IPS-20b (cell line): ENCODE results near the gene PDE7B.

ENCODE experiments used
- H3K27ac ChIP-seq: one replicate; pipeline ENCODE4 v1.5.1; 2013; ENCODE audit warnings: low read length
- H3K27me3 ChIP-seq: 2 replicates; pipeline ENCODE4 v1.6.1; 2013; ENCODE audit warnings: mild to moderate bottlenecking, low read length, inconsistent platforms; ENCODE audit not compliant: insufficient read depth
- H3K36me3 ChIP-seq: 2 replicates; pipeline ENCODE4 v1.6.1; 2013; ENCODE audit warnings: low read depth, mild to moderate bottlenecking, inconsistent platforms, low read length, moderate library complexity; ENCODE audit not compliant: insufficient read depth
- H3K4me1 ChIP-seq: 2 replicates; pipeline ENCODE4 v1.6.1; 2013; ENCODE audit warnings: mild to moderate bottlenecking, control low read depth, inconsistent platforms, low read length, moderate library complexity; ENCODE audit not compliant: insufficient read depth
- H3K4me3 ChIP-seq: 2 replicates; pipeline ENCODE4 v1.5.1; 2013; ENCODE audit warnings: mild to moderate bottlenecking, low read length, inconsistent platforms
- H3K9ac ChIP-seq: 2 replicates; pipeline ENCODE4 v1.6.1; 2013; ENCODE audit warnings: low read depth, mild to moderate bottlenecking, inconsistent platforms, low read length, moderate library complexity
- H3K9me3 ChIP-seq: 2 replicates; pipeline ENCODE4 v1.6.1; 2013; ENCODE audit warnings: mild to moderate bottlenecking, low read depth, low read length, inconsistent platforms; ENCODE audit not compliant: insufficient read depth

The PDE7B gene

DNA sequence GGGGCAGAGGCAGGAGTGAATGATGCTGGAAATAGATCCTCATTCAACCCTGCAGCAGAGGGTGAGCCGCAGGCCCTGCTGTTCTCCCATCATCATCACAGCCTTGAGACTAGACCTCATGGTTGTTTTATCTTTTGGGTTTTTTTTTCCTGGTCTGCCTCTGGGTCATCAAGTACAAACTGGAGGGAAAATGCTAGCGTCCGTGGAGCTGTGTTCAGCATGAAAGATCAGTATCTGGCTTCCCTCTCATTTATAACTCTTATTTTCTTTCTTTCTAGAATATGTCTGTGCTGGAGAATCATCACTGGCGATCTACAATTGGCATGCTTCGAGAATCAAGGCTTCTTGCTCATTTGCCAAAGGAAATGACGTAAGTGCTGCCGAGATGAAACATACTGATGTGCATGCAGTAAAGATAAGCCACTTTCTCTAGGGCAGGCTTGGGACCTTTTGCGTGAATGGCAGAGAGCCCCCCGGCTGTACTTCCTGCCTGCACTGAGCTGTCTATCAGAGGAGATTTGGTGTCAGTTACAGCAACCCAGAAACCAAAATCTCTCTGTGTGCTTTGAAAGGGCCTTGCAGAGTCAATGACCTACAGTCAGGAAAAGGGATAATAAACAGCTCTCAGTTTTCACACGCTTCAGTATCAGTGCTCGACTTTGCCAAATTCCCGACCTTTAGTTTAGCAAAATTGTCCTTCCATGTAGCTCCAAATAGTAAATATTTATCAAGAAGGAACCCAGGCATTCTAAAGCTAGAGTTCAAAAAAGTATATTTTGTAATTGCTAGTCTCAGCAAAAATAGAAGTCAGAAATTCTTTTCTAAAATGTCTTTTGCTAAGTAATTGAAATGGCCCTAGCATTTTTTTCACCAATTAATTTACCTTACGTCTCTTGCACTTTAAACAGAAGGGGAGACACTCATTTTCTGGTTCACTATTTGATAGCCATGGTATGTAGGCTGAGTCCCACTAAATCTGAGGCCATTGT lies 322.3 kb downstream of the PDE7B start:
- Histone ChIP-seq H3K36me3 (no peaks in the 10 kb centered on the region), H3K9me3 (no peaks in the 10 kb centered on the region), H3K9ac (no peak overlapping the region), H3K27ac (no peak overlapping the region), H3K4me1 (no peaks in the 10 kb centered on the region), H3K27me3 (no peaks in the 10 kb centered on the region), H3K4me3 (no peak overlapping the region)

DNA sequence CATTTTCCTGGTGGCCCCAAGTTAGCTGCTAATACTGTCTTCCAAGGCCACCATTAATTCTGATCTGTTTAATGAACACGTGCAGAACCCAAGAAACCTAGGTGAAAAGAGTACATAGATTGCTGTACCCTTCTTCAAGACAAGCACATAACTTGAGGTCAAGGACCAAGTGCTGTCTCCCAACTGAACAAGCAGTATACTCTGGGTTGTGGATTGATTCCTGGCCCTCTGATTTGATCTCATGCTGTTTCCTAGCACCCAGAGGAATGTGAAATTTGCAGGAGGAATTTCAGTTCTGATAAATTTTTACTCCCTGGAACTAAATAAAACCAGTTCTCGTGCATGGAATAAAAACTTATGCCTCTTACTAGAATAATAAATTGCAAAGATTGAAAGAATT lies 323.0 kb downstream of the PDE7B start:
- Histone ChIP-seq H3K4me1 (no peaks in the 10 kb centered on the region), H3K4me3 (no peak overlapping the region), H3K9me3 (no peaks in the 10 kb centered on the region), H3K9ac (no peak overlapping the region), H3K27me3 (no peaks in the 10 kb centered on the region), H3K36me3 (no peaks in the 10 kb centered on the region), H3K27ac (no peak overlapping the region)

DNA sequence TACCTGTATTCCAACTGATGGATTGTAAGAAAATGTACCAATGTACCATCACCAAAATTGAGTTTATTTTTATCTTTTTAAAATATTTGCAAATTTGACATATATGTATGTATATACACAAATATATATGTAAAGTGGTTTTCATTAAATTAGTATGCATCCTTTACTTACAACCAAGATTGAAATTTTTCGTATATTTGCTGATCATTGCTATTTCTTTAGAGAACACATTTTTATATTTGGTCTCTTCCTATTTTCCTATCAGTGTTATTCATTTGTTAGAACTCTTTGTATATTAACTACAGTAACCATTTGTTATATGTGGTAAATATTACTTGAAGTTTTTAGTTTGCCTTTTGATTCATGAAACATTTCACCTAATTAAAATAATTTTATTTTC lies 324.4 kb downstream of the PDE7B start:
- Histone ChIP-seq H3K9ac (no peak overlapping the region), H3K4me1 (no peaks in the 10 kb centered on the region), H3K9me3 (no peaks in the 10 kb centered on the region), H3K27me3 (no peaks in the 10 kb centered on the region), H3K27ac (no peak overlapping the region), H3K36me3 (no peaks in the 10 kb centered on the region), H3K4me3 (no peak overlapping the region)

DNA sequence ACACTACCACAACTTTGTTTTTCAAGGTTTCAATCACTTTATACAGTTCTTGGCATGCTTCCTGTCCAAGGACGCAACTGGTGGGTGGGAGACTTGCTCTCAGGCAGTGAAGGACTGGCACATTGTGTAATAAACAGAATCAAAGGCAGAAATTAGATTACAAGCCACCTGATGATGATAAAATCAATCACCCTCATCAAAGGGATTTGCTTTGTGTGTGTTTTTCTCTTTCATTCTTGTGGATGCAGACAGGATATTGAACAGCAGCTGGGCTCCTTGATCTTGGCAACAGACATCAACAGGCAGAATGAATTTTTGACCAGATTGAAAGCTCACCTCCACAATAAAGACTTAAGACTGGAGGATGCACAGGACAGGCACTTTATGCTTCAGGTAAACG lies 327.2 kb downstream of the PDE7B start:
- Histone ChIP-seq H3K4me3 (no peak overlapping the region), H3K4me1 (no peaks in the 10 kb centered on the region), H3K27ac (no peak overlapping the region), H3K9me3 (no peaks in the 10 kb centered on the region), H3K27me3 (no peaks in the 10 kb centered on the region), H3K36me3 (no peaks in the 10 kb centered on the region), H3K9ac (no peak overlapping the region)

DNA sequence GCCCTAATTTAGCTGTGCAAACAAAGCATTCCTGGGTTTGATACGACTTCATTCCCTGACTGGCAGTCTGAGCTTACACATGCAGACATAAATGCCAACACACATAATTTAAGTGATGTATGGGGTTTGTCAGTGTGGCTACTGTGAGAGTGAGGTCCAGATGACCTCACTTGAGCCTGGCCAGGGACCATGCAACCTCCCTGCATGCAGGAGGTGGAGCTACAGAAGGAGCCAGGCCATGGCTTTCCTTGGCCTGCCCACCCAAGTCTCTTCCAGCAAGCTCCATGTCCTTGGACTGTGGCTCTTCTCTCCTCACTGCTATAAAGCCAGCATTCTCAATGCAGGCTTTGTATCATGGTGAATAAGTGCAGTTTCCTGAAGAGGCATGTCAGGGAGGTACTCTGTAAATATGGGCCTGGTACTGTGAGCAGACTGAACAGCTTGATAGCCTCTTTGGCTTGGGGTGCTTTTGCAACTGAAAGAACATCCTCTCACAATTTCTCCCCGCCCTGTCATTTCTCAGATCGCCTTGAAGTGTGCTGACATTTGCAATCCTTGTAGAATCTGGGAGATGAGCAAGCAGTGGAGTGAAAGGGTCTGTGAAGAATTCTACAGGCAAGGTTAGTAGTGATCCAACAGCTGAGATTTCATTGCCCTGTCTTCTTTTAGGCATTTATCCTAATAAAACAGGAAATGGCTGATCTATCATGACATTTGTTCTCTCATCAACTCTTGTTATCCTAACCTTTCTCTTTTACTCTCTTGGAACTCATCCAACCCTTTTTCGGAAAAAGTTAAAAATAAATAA lies 329.4 kb downstream of the PDE7B start:
- Histone ChIP-seq H3K4me3 (no peak overlapping the region), H3K9me3 (no peaks in the 10 kb centered on the region), H3K36me3 (no peaks in the 10 kb centered on the region), H3K4me1 (no peaks in the 10 kb centered on the region), H3K27ac (no peak overlapping the region), H3K27me3 (no peaks in the 10 kb centered on the region), H3K9ac (no peak overlapping the region)

DNA sequence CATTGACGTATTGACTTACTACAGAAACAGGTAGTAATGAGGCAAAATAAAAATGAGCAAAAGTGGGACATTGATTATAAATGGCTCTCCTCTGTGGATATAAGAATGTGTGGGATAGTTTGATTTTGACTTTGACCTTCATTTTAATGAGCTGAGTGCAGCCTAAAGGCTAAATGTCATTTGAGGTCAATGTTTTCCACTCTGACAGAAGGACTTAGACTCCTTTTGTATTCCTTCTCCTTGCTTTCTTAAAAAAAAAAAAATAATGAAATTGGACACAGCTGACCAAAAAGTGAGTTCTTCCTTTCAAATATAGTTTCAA lies 330.0 kb downstream of the PDE7B start:
- Histone ChIP-seq H3K27ac (no peak overlapping the region), H3K27me3 (no peaks in the 10 kb centered on the region), H3K9ac (no peak overlapping the region), H3K4me1 (no peaks in the 10 kb centered on the region), H3K36me3 (no peaks in the 10 kb centered on the region), H3K9me3 (no peaks in the 10 kb centered on the region), H3K4me3 (no peak overlapping the region)

DNA sequence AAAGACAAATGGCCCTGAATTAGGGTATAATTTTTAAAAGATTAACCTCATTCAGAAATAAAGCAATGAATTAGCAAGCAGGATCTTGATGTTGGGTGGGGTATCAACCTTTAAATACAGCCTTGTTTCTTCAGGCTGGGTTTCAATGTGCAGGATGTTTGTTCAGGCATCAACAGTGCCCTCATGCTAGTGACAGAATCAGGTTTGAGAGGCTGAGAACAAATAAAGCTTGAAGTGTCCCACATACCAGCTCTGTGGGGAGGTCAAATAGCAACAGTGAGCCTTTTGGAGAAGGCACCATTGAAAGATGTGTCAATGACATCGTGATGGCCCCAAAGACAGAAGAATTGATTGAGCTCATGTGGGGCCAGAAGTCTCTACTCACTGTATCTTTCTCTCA lies 330.4 kb downstream of the PDE7B start:
- no peaks in the 10 kb centered on the region for H3K27me3 ChIP-seq
- H3K9ac ChIP-seq, result no peak overlapping the region
- H3K36me3 ChIP-seq, result no peaks in the 10 kb centered on the region
- no peaks in the 10 kb centered on the region for H3K4me1 ChIP-seq
- no peaks in the 10 kb centered on the region for H3K9me3 ChIP-seq
- no peak overlapping the region for H3K4me3 ChIP-seq
- H3K27ac ChIP-seq, result no peak overlapping the region

DNA sequence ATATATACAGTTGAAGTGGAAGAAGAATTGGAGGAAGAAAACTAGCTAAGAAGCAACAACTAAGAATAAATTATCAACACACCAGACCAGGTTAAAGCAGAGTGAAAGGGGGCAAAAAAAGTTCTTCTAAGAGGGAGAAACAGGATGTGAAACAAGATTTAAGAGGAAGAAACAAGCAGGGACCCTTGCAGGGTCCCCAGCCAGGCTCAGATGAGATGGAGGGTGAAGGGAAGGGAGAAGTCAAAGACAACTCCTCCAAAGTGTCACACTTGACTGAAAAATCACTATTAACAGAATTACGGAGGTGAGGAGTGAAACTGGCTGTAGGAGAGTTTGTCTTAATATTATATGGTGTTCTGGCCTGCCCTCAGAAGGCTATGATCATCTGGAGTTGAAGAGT lies 333.2 kb downstream of the PDE7B start:
- no peak overlapping the region for H3K4me3 ChIP-seq
- H3K4me1 ChIP-seq, result no peaks in the 10 kb centered on the region
- H3K9ac ChIP-seq, result no peak overlapping the region
- H3K27me3 ChIP-seq, result no peaks in the 10 kb centered on the region
- no peaks in the 10 kb centered on the region for H3K36me3 ChIP-seq
- H3K27ac ChIP-seq, result no peak overlapping the region
- no peaks in the 10 kb centered on the region for H3K9me3 ChIP-seq

DNA sequence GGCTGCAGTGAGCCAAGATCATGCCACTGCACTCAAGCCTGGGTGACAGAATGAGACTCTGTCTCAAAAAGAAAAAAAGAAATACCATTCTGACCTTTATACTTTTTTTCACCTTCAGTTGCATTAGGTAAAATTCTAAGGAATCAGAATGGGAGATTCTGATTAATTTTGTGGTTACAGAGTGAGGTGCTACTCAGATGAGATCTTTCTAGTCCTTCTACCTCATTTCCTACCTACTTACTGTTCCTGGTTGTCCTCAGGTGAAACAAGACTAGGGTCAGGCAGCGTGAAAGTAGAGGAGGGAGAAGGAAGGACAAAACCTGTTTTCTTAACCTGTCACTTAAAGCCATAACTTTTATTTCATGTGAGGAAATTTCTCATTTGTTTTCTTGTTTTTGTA lies 334.9 kb downstream of the PDE7B start:
- no peak overlapping the region for H3K9ac ChIP-seq
- no peaks in the 10 kb centered on the region for H3K27me3 ChIP-seq
- H3K4me3 ChIP-seq, result no peak overlapping the region
- no peaks in the 10 kb centered on the region for H3K4me1 ChIP-seq
- no peaks in the 10 kb centered on the region for H3K9me3 ChIP-seq
- no peak overlapping the region for H3K27ac ChIP-seq
- no peaks in the 10 kb centered on the region for H3K36me3 ChIP-seq

DNA sequence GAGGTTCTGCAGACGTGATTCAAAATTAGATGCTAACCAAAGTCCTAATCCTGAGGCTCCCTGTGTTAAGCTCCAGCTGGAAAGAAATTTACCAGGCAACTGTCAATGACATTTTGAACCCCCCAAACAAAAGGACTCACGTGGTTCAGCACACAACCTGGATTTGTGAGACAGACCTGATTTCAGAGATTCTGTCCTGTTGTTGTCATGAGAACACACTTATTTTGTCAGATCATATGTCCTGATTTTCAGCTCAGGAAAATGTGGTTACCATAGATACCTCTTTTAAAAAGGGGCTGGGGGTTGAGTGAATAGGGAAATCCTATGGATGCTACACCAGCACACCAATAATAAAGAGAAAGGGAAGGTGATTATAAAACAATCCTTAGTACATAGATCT lies 337.0 kb downstream of the PDE7B start:
- Histone ChIP-seq H3K27ac (no peak overlapping the region), H3K4me1 (no peaks in the 10 kb centered on the region), H3K4me3 (no peak overlapping the region), H3K27me3 (no peaks in the 10 kb centered on the region), H3K9me3 (no peaks in the 10 kb centered on the region), H3K9ac (no peak overlapping the region), H3K36me3 (no peaks in the 10 kb centered on the region)

DNA sequence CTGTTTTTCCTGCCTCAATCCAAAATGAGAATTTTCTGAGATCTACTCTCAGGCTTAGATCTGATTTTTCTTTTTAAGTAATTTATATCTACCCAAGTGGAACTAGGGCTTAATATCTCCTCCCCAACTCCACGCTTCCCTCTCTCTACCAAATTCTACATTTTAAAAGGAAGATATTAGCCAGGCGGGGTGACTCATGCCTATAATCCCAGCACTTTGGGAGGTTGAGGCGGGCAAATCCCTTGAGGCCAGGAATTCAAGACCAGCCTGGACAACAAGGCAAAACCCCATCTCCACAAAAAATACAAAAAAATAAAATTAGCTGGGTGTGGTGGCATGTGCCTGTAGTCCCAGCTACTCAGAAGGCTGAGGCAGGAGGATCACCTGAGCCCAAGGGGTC lies 337.6 kb downstream of the PDE7B start:
- H3K36me3 ChIP-seq, result no peaks in the 10 kb centered on the region
- H3K27me3 ChIP-seq, result no peaks in the 10 kb centered on the region
- H3K9me3 ChIP-seq, result no peaks in the 10 kb centered on the region
- H3K9ac ChIP-seq, result no peak overlapping the region
- no peaks in the 10 kb centered on the region for H3K4me1 ChIP-seq
- no peak overlapping the region for H3K4me3 ChIP-seq
- no peak overlapping the region for H3K27ac ChIP-seq
